Measurements from ENCODE around the gene CCDC73.

- TF ChIP-seq SUZ12 (IDR thresholded peaks at IDR 0.05; ENCODE audit: extremely low read depth, insufficient read depth, insufficient read length) = no peak
- no peak for TF ChIP-seq ZNF274 (IDR thresholded peaks at IDR 0.05; ENCODE audit: low read depth, low read length)
Observed at GRCh38 chr11:32792111-32792947, 2.1 kb downstream of the CCDC73 start.
